Mammary epithelial cell (primary cell): Measurements from ENCODE around the gene SPG21.

Source experiments
- CTCF ChIP-seq, 2 donors: IDR thresholded peaks in 1 of 2; conservative IDR thresholded peaks in 1 of 2; 2 replicates each; pipeline ENCODE4 v1.5.1; 2011 to 2012; ENCODE audit warnings: inconsistent platforms in 2 of 2, low read length in 2 of 2, mild to moderate bottlenecking in 2 of 2, control low read depth in 1 of 2, low read depth in 1 of 2; ENCODE audit not compliant: insufficient read depth in 1 of 2; ENCODE audit errors: extremely low read depth in 1 of 2
- EZH2 ChIP-seq: IDR thresholded peaks from 2 replicates; pipeline ENCODE4 v1.6.1; 2012; ENCODE audit warnings: low read length, inconsistent platforms, borderline replicate concordance

GRCh38 chr15:64969401-64969800, 20.3 kb downstream of the SPG21 start:
- TF ChIP-seq CTCF (conservative IDR thresholded peaks at IDR 0.05 in 1 of 2, IDR thresholded peaks at IDR 0.05 in 1 of 2; ENCODE audit: extremely low read depth in 1 of 2, insufficient read depth in 1 of 2, low read depth in 1 of 2, low read length in 2 of 2) (no peak), EZH2 (no peak)
